Activated gamma-delta T cell treated with anti-CD3 and anti-CD28 coated beads, Interleukin-2, amount 50 U/mL, for 16 hours (primary cell): ENCODE results near the gene TNIP2.
"Not testable (repeated sequence)": the region's sequence is repeated elsewhere in the genome, so short reads cannot be mapped to it uniquely, and the experiment has no call there.

ENCODE experiments used
- DNase-seq: peaks from one replicate; pipeline ENCODE4 v3.0.0-alpha.2; 2020; ENCODE audit warnings: low read depth

The TNIP2 gene

DNA sequence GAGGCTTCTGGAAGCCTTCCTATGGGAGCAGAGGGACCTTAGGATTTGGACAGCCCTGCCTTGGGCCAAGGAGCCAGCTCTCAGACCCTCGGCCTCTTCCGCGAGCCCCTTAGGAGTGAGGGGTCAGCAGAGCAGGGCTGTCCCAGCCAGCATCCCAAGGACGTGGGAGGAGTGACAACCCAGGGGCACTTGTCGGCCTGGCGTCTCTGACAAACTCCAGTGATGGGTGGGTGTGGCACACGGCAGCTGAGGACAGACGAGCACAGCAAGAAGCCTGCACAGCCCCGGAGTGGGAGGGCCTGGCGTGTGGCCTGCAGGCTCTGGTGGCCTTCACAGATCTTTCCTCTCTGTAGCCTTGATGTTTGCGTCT is 11.6 kb upstream of the TNIP2 start:
- no peak for DNase-seq

DNA sequence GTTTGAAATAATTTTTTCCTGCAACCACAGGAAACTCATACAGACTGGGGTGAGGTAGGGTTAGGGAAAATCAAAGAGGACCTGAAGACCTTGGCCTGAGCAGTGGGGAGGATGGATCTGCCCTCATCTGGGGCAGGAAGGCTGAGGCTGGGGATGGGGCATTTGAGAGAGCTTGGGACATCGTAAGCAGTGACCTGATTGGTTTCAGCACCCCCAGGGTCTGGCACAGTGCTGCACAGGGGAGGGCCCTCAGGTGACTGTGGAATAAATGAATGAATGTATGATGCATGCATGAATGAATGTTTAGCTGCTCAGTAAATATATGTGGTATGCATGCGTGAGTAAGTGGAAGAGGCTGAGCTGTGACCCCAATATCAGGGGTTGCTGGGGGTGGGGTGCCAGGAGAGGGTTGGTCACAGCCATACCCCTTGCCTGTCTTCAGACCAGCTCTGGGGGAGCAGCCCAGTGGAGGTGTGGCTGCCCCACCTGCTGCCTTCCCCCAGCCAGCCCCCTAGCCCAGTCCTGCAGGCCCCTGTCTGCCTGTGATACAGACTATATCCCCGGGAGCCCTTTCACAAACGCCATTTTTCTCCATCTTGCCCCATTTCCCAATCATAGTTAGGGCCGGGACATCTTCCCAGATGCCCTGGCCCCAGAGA is 11.0 kb upstream of the TNIP2 start:
- no peak for DNase-seq

GRCh38 chr4:2765832-2766526 is 9.8 kb upstream of the TNIP2 start:
- no peak for DNase-seq

DNA sequence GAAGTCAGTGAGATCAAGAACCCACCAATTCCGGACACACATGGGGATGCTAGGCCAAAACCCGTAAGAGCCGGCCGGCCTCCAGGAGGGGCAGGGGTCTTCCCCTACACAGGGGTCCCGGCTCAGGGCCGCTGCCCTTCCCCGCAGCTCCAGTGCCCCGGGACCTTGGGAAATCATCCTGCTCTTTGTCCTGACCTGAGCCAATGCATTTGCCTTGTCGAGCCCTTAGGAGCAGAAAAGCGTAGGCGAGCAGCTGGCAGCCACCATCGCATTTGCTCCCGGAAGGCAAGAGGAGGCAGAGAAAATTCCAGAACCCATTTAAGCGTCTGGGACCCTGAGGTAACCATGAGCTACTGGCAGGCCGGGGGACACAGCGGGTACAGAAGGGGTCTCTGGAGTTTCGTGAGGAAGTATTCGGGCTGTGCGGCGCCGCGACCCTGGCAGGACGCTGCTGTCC is 7.4 kb upstream of the TNIP2 start:
- no peak for DNase-seq

DNA sequence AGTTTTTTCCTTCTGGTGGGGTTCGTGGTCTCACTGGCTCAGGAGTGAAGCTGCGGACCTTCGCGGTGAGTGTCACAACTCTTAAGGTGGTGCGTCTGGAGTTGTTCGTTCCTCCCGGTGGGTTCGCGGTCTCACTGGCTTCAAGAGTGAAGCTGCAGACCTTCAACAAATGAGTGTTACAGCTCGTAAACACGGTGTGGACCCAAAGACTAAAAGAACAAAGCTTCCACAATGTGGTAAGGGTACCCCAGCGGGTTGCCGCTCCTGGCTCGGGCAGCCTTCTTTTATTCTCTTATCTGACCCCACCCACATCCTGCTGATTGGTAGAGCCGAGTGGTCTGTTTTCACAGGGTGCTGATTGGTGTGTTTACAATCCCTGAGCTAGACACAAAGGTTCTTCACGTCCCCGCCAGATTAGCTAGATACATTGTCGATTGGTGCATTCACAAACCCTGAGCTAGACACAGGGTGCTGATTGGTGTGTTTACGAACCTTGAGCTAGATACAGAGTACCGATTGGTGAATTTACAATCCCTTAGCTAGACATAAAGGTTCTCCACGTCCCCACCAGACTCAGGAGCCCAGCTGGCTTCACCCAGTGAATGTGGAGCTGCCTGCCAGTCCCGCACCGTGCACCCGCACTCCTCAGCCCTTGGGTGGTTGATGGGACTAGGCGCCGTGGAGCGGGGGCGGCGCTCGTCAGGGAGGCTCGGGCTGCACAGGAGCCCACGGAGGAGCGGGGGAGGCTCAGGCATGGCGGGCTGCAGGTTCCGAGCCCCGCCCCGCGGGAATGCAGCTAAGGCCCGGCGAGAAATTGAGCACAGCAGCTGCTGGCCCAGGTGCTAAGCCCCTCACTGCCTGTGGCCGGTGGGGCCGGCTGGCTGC is 6.6 kb upstream of the TNIP2 start:
- not testable (repeated sequence) for DNase-seq

GRCh38 chr4:2762048-2762447 is 5.9 kb upstream of the TNIP2 start:
- DNase-seq = no peak

DNA sequence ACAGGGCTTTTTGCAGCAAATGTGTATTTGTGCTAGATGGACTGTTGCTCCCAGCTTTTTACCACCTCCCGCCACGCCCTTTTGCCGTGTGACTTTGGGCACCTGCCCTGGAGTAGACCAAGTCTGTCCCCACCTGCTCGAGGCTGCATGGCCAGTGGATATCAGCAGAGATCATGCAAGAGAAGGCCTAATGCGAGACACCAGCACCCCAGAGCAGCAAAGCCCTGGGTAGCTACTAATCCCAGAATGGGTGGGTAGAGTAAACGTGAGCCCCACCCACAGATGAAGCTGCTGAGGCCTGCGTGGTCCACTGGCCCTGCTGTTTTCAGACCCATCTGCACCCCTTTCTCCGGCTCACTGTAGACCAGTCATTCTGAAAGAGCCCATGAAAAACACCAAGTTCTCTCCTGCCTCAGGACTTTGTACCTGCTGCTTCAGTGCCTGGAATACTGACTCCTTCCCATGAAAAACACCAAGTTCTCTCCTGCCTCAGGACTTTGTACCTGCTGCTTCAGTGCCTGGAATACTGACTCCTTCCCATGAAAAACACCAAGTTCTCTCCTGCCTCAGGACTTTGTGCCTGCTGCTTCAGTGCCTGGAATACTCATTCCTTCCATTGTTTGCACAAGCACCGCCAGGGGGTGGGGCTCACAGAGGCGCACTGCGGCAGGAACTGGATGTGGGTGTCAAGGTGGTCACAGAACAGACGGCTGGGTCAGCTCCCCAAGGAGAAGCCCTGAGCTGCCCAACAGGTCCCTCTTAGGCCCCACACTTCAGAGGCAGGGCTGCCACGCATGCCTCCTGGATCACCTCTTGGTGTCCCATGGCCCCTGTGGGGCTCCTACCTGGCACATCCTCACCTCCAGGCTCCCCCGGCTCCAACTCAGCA is 5.1 kb upstream of the TNIP2 start:
- no peak for DNase-seq

DNA sequence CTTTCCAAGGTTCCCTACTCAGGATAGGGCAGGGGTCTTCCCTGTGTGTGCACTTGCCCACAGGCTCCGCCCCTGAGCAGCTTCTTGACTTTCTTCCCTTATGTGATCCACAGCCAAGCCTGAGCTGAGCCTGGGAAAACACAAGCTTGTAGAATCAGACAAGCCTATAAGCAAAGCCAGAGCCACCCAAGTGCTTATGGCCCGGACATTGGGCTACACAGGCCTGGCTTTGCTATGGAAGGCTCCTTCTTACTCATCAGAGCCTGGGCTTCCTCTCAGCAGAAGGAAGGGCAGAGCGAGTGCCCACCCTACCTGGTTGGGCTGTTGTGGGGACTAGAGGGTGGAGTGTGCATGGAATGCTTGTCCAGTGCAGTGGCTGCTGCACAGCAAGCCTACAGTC is 1.3 kb upstream of the TNIP2 start:
- no peak for DNase-seq

DNA sequence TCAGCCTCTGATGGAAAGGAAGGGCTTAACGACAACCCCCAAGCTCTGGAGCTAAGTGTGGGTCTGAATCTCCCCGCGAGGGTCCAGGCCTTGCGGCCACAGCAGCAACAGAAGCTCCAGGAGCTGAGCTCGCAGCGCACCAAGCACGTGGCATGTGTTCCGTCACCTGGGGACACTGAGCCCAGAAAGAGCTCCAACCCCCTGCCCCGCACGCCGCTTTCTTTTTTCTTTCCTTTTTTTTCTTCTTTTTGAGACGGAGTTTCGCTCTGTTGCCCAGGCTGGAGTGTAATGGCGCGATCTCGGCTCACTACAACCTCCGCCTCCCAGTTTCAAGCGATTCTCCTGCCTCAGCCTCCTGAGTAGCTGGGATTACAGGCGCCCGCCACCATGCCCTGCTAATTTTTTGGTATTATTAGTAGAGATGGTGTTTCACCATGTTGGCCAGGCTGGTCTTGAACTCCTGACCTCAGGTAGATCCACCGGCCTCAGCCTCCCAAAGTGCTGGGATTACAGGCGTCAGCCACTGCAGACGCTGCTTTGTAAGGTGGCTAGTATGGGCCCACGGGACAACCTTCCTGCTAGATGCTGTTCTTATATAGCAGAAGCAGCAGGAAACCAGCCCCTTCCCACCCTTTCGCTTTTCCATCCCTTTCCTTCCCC is 685 bp upstream of the TNIP2 start:
- no peak for DNase-seq

DNA sequence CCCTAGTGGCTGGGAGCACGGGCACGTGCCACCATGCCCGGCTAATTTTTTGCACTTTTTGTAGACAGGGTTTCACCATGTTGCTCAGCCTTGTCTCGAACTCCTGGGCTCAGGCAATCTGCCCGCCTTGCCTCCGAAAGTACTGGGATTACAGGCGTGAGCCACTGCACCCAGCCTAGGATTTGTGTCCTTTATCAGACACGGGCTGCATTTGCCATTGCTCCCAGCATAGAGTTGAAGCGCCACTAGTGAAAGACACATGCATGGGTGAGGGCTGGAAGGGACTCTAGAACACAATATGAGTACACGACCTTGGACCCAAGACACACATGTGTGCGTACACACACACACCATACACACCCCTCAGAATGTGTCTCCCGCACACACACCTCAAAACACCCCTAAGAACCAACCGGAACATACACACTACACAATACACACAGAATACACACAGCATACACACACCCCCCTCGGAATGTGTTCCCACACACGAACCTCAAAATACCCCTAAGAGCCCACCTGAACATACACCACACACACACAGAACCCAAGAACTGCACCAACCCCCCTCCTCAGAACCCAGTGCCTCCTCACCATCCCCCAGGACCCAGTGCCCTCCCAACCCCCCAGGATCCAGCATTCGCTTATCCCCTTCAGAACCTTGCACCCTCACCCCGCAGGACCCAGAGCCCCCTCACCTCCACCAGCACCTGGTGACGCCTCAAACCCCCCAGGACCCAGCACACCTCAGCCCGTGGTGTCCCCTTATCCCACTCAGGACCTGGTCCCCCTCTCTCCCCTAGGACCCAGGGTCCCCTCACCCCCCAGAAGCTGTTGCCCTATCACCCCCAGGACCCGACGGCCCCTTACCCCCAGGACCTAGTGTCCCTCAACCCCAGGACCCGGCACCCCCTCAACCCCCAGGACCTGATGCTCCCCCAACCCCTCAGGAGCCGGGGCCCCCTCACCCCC is 1.0 kb downstream of the TNIP2 start:
- no peak for DNase-seq

GRCh38 chr4:2753436-2753835 is 2.7 kb downstream of the TNIP2 start:
- no peak for DNase-seq

DNA sequence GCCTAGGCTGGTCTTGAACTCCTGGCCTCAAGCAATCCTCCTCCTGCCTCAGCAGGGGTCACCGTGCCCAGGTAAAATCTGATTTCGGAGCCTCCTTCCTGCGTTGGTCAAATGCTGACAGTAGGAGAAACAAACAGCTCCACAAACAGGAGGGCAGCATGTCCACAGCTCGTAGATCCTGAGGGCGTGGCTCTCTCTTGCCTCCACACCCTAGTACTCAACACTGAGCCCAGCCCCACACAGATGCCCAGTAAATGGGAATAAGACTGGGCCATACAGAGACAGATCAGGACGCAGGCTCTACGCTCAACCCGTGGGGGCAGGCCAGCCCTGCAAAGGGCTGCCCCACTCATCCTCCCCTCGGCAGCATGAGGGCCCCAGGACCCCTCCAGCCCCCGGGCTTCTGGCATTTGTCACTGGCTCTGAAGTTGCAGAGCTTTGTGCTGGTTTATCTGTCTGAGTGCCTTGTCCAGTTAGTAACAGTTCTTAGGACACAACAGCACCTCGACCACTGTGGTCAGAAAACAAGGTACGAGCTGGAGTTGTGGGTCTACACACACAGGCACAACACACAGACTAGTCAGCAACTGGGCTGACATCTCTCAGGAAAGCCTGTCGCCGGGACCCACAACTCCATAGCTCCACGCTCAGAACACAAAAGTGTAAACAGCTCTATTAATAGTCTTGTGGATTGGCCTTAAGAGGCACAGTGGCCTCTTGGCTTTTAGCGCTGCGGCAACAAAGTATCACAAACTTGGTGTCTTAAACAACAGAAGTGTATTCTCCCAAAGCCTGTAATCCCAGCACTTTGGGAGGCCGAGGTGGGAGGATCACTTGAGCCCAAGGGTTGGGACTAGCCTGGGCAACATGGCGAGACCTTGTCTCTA is 5.2 kb downstream of the TNIP2 start:
- no peak for DNase-seq

DNA sequence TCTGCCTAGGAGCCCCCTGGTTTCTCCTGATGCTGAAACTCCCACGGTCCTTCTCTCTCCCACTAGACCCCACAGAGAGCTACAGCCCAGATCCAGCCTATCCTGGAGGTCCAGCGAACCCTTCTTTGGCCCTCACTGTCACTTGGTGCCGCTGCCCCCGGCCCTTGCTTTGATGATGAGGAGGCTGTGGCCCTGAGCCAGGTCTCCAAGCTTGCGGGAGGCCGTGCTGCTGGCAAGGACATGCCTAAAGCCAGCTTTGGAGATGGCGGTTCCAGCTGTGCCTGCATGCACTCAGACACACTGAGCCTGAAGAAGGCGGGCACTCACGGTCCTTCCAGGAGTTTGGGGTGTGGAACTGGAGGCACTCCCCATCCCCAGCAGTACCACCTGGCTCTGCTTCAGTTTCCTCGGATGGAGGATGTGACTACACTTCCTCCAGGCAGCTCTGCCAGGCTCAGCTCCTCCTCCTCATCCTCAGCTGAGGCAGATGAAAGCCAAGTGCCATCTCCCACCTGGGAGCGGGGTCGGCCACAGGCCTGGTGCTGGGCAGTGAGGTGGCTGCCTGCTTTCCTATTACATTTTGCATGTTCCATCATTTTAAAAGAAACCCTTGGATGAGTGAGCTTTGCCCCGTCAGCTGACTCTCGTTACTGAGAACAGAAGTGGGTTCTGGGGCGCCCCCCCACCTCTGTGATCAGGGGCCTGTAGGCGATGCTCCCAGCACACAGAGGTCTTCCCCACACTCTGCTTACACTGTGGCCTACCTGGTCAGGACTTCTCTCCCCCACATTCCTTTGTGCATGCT is 9.0 kb downstream of the TNIP2 start:
- no peak for DNase-seq

DNA sequence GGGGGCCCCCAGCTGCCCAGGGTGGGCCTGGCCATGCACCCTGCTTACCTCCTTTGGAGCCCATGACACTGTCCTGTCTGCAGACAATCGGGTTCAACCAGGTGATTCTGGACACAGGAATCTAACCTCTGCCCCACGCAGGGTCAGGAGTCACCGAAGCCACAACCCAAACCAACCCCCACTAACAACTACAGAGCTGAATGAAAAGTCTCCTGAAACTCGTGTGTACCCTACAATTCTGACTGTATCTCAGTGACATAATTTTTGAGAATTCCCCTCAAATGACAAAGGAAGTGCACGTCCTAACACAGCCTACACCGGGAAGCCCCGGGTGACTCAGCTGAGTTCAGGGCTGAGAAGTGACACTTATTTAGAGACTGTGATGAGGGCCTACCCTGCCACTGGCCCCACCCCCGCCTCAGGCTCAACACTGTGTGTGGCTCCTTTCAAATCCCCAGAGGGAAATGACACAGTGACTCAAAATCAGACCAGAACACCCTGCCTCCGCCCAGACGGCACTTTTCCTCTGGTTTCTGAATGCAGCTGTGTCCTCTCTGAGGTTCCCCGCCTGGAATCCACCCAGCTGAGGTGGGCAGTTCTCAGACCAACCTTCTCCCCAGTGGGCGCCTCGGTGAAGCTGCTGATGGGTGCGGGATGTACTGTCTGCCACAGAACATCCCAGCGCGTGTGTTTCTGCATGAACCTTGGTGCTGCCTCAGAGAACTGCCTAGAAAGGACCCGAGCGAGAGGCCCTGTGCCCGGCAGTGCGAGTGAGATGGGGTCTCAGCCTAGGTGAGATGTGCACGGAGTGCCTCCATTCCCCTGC is 9.9 kb downstream of the TNIP2 start:
- peak; percentile 87 for DNase-seq

GRCh38 chr4:2745516-2745915 is 10.6 kb downstream of the TNIP2 start:
- DNase-seq = no peak

GRCh38 chr4:2744576-2745270 is 11.4 kb downstream of the TNIP2 start:
- no peak for DNase-seq
